Astrocyte (in vitro differentiated cells and primary cell): ENCODE data around the gene EXPH5.

Source experiments
- EZH2 ChIP-seq: IDR thresholded peaks from 2 replicates; pipeline ENCODE4 v1.6.1; 2012; ENCODE audit warnings: mild to moderate bottlenecking, low read length, inconsistent platforms; ENCODE audit not compliant: insufficient read depth
- TF ChIP-seq, protein P1 (sequence below): IDR thresholded peaks from 2 replicates; pipeline ENCODE4 v1.5.1; 2011; ENCODE audit warnings: low read depth, mild to moderate bottlenecking, inconsistent platforms, low read length, moderate library complexity; ENCODE audit not compliant: insufficient read depth

DNA sequence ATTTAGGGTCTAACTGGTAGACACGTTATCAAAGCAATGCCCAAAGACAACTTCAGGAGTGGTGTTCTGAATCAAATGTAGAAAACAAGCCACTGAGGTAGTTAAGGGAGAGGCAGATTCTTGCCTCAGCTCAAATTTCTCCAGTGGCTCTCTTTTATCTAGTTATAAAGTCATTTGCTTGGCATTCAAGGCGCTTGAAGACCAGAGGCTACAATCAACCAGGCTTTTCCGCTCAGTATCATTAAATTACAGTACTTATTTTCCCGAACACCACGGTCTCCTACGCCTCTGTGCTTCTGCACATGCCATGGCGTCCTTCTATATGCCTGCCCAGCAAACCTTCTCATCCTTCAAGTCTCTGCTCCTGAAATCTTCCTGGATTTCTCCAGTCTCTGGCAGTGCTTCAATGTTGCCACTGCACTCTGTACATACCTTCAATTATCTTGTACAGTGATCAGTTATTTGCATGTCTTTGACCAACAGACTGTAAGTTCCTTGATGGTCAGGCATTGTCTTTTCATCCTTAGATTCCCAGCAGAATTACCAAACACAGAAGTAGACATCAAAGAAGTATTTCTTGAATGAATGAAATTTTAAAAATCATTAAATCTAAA lies 96.8 kb downstream of the EXPH5 start:
- TF ChIP-seq, protein P1, sequence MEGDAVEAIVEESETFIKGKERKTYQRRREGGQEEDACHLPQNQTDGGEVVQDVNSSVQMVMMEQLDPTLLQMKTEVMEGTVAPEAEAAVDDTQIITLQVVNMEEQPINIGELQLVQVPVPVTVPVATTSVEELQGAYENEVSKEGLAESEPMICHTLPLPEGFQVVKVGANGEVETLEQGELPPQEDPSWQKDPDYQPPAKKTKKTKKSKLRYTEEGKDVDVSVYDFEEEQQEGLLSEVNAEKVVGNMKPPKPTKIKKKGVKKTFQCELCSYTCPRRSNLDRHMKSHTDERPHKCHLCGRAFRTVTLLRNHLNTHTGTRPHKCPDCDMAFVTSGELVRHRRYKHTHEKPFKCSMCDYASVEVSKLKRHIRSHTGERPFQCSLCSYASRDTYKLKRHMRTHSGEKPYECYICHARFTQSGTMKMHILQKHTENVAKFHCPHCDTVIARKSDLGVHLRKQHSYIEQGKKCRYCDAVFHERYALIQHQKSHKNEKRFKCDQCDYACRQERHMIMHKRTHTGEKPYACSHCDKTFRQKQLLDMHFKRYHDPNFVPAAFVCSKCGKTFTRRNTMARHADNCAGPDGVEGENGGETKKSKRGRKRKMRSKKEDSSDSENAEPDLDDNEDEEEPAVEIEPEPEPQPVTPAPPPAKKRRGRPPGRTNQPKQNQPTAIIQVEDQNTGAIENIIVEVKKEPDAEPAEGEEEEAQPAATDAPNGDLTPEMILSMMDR: no peak
- TF ChIP-seq EZH2: no peak
